GM12801 (cell line): ENCODE measurements around the gene TUBB3.

Experiments
- TF ChIP-seq, protein P1 (sequence below): IDR thresholded peaks from one replicate; pipeline ENCODE4 v1.5.1; 2011; ENCODE audit warnings: control low read depth; ENCODE audit not compliant: insufficient read length; ENCODE audit errors: extremely low read depth

Gene TUBB3

DNA sequence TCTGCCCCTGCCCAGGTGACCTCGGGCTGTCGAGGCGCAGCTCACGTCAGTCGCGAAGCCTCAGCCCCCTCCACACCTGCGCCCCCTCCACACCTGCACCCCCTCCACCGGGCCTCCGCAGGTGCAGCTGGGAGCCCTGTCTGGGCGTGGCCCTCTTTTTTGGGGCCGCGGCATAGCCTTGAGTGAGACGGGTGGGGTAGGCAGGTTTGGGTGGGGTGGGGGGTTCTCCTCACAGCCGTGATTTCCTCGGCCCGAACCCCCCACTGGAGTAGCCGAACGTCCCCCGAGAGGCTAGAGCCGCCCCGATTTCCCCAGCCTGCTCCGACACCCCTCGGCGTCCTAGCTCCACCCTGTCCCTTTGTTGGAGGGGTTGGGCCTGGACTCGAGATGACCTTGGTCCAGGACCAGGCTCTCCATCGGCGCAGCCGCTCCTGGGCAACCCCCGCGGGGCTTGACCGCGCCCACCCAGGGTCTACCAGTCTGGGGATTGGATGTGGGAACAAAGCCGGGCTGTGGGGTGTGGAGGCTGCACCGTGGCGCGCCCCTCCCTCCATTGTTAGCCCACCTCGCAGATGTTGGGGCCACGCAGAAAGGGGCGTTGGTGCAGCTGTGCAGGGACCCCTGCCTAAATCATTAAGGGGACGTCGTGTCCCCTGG, 626 bp downstream of the TUBB3 start:
- TF ChIP-seq, protein P1, sequence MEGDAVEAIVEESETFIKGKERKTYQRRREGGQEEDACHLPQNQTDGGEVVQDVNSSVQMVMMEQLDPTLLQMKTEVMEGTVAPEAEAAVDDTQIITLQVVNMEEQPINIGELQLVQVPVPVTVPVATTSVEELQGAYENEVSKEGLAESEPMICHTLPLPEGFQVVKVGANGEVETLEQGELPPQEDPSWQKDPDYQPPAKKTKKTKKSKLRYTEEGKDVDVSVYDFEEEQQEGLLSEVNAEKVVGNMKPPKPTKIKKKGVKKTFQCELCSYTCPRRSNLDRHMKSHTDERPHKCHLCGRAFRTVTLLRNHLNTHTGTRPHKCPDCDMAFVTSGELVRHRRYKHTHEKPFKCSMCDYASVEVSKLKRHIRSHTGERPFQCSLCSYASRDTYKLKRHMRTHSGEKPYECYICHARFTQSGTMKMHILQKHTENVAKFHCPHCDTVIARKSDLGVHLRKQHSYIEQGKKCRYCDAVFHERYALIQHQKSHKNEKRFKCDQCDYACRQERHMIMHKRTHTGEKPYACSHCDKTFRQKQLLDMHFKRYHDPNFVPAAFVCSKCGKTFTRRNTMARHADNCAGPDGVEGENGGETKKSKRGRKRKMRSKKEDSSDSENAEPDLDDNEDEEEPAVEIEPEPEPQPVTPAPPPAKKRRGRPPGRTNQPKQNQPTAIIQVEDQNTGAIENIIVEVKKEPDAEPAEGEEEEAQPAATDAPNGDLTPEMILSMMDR: no peak

DNA sequence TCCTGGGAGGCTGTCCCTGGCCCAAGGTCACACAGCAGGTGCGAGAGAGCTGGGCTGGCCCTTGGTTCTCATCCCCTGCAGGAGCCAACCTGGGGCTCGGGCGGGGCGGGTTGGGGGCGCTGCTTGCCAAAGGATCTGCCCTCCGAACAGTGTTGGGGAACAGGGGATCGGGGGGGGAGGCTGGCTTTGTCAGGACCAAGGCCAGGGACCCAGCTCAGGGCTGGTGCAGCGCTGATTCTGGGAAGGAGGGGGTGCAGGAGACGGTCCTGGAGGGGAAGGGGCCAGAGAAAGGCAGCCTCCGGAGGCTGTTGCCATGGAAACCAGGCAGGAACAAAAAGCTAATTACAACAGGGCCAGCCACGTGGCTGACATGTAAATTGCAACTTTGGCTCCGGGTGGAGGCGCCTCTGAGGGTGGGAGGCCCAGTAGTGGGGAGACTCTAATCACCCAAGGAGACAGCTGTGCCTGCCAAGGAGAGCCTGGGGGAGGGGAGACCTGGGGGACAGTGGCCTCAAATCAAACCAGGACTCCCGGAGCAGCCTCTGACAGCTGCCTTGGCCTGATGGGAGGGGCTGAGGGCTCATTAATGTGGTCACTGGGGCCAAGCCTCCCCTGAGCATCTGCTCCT, 1.3 kb downstream of the TUBB3 start:
- TF ChIP-seq, protein P1: no peak

DNA sequence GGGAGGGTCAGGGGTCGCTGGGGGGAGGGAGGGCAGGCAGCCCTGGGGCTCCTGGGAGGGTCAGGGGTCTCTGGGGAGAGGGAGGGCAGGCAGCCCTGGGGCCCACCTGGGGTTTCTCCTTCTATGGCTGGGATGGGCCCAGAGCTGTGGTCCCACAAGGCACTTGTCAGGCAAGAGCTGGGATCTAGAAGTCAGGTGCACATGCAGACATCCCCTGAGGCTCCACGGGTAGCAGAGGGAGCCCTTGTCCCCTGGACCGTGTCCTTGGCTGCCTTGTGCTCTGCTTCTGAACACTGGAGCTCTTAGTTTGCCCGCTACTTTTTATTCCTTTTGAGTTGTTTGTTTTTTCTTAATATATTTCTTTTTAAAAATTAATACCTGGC, 1.8 kb downstream of the TUBB3 start:
- TF ChIP-seq, protein P1: no peak

DNA sequence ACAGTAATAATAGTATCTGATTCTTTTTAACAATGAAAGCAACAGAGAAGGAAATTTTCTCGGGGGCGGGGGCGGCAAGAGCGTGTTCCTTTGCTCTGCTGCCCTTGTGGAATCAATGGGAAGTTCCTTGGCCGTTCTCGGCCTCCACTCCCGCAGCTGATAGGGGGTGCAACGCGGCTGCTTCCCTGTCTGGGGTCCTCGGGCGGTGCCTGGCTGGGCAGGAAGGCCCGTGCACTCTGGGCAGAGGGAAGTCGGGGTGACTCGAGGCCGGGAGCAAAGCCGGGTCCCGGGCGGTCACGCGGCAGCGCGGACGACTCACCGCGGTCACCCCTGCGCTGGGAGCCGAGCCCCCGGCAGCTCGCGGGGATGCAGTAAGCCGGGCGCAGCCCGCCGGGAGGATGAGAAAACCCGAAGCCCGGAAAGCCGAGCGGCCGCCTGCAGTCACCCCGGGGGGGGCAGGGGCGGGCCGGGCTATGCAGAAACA, 2.5 kb downstream of the TUBB3 start:
- TF ChIP-seq, protein P1: no peak

DNA sequence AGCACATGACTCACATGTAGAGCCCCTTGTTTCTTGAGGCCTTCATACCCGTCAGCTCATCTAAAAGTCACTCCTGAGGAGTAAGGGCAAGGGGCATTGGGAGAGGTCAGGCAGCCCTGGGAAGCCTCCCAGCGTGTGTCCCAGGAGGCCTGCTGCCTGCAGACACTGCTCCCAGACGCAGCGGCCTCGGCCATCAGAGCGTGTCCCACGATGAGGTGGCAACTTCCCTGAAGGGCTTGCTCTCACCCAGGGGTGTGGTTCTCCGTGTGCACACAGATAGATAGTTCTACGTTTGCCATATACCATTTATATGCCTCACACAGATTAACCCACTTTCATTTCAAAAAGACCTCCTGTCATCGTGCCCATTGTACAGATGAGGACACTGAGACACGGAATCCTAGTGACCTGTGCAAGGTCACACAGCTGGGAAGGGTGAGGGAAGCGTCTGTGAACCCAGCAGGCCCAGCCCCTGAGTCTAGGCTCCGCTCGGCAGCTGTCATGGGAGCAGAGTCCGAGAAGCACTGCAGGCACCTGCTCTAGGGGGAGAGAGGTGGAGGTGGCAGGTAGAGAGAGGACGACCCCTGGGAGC, 8.3 kb downstream of the TUBB3 start:
- TF ChIP-seq, protein P1: no peak

DNA sequence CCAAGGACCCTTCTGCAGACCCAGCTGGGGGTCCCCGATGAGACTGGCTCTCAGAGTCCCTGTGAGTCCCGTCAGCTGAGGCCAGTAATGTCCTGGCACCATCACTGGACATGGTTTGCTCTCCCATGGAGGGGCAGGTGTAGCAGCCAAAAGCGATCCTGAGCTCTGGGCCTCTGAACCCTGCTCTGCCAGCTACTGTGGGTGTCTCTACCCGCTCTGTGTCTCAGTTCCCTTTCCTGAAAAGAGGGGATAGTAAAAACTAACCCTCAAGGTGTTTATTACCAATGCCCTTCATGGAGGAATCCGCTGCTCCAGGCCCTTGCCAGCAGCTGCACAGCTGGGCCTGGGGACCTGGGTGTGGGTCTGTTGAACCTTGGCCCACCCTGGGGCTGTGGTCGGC, 8.8 kb downstream of the TUBB3 start:
- TF ChIP-seq, protein P1: no peak

DNA sequence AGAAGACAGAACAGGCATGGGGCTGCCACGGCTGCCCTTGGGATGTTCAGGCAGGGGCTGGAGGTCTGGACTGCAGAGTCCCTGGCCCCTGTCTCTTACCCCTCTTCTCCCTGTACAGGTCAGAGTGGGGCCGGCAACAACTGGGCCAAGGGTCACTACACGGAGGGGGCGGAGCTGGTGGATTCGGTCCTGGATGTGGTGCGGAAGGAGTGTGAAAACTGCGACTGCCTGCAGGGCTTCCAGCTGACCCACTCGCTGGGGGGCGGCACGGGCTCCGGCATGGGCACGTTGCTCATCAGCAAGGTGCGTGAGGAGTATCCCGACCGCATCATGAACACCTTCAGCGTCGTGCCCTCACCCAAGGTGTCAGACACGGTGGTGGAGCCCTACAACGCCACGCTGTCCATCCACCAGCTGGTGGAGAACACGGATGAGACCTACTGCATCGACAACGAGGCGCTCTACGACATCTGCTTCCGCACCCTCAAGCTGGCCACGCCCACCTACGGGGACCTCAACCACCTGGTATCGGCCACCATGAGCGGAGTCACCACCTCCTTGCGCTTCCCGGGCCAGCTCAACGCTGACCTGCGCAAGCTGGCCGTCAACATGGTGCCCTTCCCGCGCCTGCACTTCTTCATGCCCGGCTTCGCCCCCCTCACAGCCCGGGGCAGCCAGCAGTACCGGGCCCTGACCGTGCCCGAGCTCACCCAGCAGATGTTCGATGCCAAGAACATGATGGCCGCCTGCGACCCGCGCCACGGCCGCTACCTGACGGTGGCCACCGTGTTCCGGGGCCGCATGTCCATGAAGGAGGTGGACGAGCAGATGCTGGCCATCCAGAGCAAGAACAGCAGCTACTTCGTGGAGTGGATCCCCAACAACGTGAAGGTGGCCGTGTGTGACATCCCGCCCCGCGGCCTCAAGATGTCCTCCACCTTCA, 11.7 kb downstream of the TUBB3 start:
- TF ChIP-seq, protein P1: no peak
